ENCODE results near the gene SLC15A1. TPM values are rescaled to one million over a fixed set of nuclear protein-coding genes. Genes with fewer than 3 reads are reported as not detected.

The SLC15A1 gene
- total RNA-seq, 1 experiment from 2014 or later: 1.9 TPM

GRCh38 chr13:98731925-98732324, 20.5 kb downstream of the SLC15A1 start:
- H3K23ac ChIP-seq (ENCODE audit: insufficient read length, low read depth, low read length): no peak overlapping the region
- no peak overlapping the region for H4K91ac ChIP-seq (ENCODE audit: insufficient read length, low read depth, low read length)
- H2BK20ac ChIP-seq (ENCODE audit: low read depth, low read length, poor library complexity, severe bottlenecking): no peak overlapping the region
- no peaks in the 10 kb centered on the region for H3K79me2 ChIP-seq (ENCODE audit: insufficient read depth, low read length)
- no peak overlapping the region for H3K4me3 Mint-ChIP-seq
- H3T11ph ChIP-seq (ENCODE audit: low read length): no peak overlapping the region
- peaks cover 4 to 5% of the 10 kb centered on the region in 2 experiments; a peak in 4 of 5 replicates for H3K9me3 Mint-ChIP-seq
- no peaks in the 10 kb centered on the region for H3K79me1 ChIP-seq (ENCODE audit: insufficient read depth, low read depth, low read length, poor library complexity, severe bottlenecking)
- TF ChIP-seq, protein P1, sequence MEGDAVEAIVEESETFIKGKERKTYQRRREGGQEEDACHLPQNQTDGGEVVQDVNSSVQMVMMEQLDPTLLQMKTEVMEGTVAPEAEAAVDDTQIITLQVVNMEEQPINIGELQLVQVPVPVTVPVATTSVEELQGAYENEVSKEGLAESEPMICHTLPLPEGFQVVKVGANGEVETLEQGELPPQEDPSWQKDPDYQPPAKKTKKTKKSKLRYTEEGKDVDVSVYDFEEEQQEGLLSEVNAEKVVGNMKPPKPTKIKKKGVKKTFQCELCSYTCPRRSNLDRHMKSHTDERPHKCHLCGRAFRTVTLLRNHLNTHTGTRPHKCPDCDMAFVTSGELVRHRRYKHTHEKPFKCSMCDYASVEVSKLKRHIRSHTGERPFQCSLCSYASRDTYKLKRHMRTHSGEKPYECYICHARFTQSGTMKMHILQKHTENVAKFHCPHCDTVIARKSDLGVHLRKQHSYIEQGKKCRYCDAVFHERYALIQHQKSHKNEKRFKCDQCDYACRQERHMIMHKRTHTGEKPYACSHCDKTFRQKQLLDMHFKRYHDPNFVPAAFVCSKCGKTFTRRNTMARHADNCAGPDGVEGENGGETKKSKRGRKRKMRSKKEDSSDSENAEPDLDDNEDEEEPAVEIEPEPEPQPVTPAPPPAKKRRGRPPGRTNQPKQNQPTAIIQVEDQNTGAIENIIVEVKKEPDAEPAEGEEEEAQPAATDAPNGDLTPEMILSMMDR (conservative IDR thresholded peaks at IDR 0.05): no peak
- no peaks in the 10 kb centered on the region for H3K23me2 ChIP-seq (ENCODE audit: insufficient read length, low read depth, low read length, poor library complexity, severe bottlenecking)
- H3K4me2 ChIP-seq (ENCODE audit: insufficient read depth, insufficient read length, low read length): no peak overlapping the region
- H3K18ac ChIP-seq (ENCODE audit: insufficient read length, low read depth, low read length): no peak overlapping the region
- H3K27ac Mint-ChIP-seq: no peak overlapping the region
- H3K27me3 Mint-ChIP-seq (ENCODE audit: low read depth): peaks cover 2% of the 10 kb centered on the region; the same call in 1 of the 2 replicates
- no peak for DNase-seq
- no peaks in the 10 kb centered on the region for H4K20me1 ChIP-seq (ENCODE audit: control insufficient read depth, insufficient read depth, insufficient read length)
- H4K5ac ChIP-seq (ENCODE audit: insufficient read length, low read depth, low read length): no peak overlapping the region
- no peaks in the 10 kb centered on the region for H3K9me3 ChIP-seq (ENCODE audit: control insufficient read depth, low read depth, low read length)
- no peaks in the 10 kb centered on the region for H3K27me3 ChIP-seq (ENCODE audit: insufficient read depth, low read length)
- no peaks in the 10 kb centered on the region for H3K4me1 ChIP-seq (ENCODE audit: insufficient read depth, low read length)
- no peak overlapping the region for H2BK15ac ChIP-seq (ENCODE audit: low read depth, low read length)
- no peak overlapping the region for H4K8ac ChIP-seq (replicated peaks; ENCODE audit: insufficient read length, low read depth, low read length)
- no peak overlapping the region for H2BK12ac ChIP-seq (ENCODE audit: insufficient read length, low read depth, low read length)
- peaks cover 4 to 7% of the 10 kb centered on the region in 2 experiments for H3K4me1 Mint-ChIP-seq
- no peak overlapping the region for H2BK5ac ChIP-seq (ENCODE audit: insufficient read length, low read length)
- no peak overlapping the region for H3K4ac ChIP-seq (ENCODE audit: low read depth, low read length)
- WGBS (ENCODE audit: extremely low coverage, insufficient read length, low lambda C conversion rate): no CpG with 5 or more reads among the region's 3 CpGs
- H3K27ac ChIP-seq (ENCODE audit: insufficient read length, low read depth, low read length): no peak overlapping the region
- peaks cover 0 to 4% (median 0%) of the 10 kb centered on the region in 3 experiments; a peak in 3 of 7 replicates for H3K36me3 Mint-ChIP-seq (ENCODE audit: insufficient read depth in 1 of 3, low read depth in 3 of 3)
- H3K56ac ChIP-seq (ENCODE audit: insufficient read length, low read depth, low read length): no peak overlapping the region
- no peak overlapping the region for H2AK5ac ChIP-seq (ENCODE audit: insufficient read length, low read length)
- no peak overlapping the region for H3K9ac ChIP-seq (ENCODE audit: extremely low read depth, insufficient read length, low read length)
- H3K14ac ChIP-seq (ENCODE audit: insufficient read depth, low read length): no peak overlapping the region
- no peak overlapping the region for H2BK120ac ChIP-seq (ENCODE audit: low read depth, low read length, poor library complexity, severe bottlenecking)
- H2AFZ ChIP-seq (ENCODE audit: low read length): no peak overlapping the region

Data from H9 (cell line).